ENCODE data around the gene ERBB4. TPM values are rescaled to one million over a fixed set of nuclear protein-coding genes. Genes with fewer than 3 reads are reported as not detected.

Gene ERBB4
- total RNA-seq, 1 donor = 5.8 TPM

GRCh38 chr2:211469664-211470059 is 1068.9 kb downstream of the ERBB4 start:
- no peak for TF ChIP-seq CTCF (IDR thresholded peaks at IDR 0.05; ENCODE audit: insufficient read depth, low read length)
- H3K4me3 ChIP-seq (ENCODE audit: low read depth, low read length) = no peak overlapping the region
- DNase-seq (ENCODE audit: low read depth) = no peak

- TF ChIP-seq CTCF (IDR thresholded peaks at IDR 0.05; ENCODE audit: insufficient read depth, low read length) = no peak
- H3K4me3 ChIP-seq (ENCODE audit: low read depth, low read length) = no peak overlapping the region
- DNase-seq (ENCODE audit: low read depth) = no peak
Observed at GRCh38 chr2:211468877-211469663, 1069.5 kb downstream of the ERBB4 start.

- no peak for DNase-seq (ENCODE audit: low read depth)
- no peak overlapping the region for H3K4me3 ChIP-seq (ENCODE audit: low read depth, low read length)
- no peak for TF ChIP-seq CTCF (IDR thresholded peaks at IDR 0.05; ENCODE audit: insufficient read depth, low read length)
Observed at GRCh38 chr2:211468217-211468616, 1070.4 kb downstream of the ERBB4 start.

GRCh38 chr2:211463397-211463796 is 1075.2 kb downstream of the ERBB4 start:
- H3K4me3 ChIP-seq (ENCODE audit: low read depth, low read length) = no peak overlapping the region
- TF ChIP-seq CTCF (IDR thresholded peaks at IDR 0.05; ENCODE audit: insufficient read depth, low read length) = no peak
- no peak for DNase-seq (ENCODE audit: low read depth)

- no peak for TF ChIP-seq CTCF (IDR thresholded peaks at IDR 0.05; ENCODE audit: insufficient read depth, low read length)
- no peak overlapping the region for H3K4me3 ChIP-seq (ENCODE audit: low read depth, low read length)
- no peak for DNase-seq (ENCODE audit: low read depth)
Observed at GRCh38 chr2:211458974-211459373, 1079.6 kb downstream of the ERBB4 start.

GRCh38 chr2:211457325-211457724 is 1081.3 kb downstream of the ERBB4 start:
- H3K4me3 ChIP-seq (ENCODE audit: low read depth, low read length) = no peak overlapping the region
- no peak for DNase-seq (ENCODE audit: low read depth)
- TF ChIP-seq CTCF (IDR thresholded peaks at IDR 0.05; ENCODE audit: insufficient read depth, low read length) = no peak

All from fibroblast of the aortic adventitia (primary cell).